Karpas-422 (cell line): ENCODE data around the gene PUM2. TPM values are rescaled to one million over a fixed set of nuclear protein-coding genes. Genes with fewer than 3 reads are reported as not detected.

Experiments used
- DNase-seq: peaks from one replicate; pipeline ENCODE4 v3.0.0-alpha.2; 2015
- H2AFZ ChIP-seq: fragments of 200-600 bp; sonication (generic); 2 replicates; pipeline ENCODE4 v1.6.1; 2014; ENCODE audit warnings: antibody characterized with exemption, low read length, mixed read lengths
- H3K27ac ChIP-seq: fragments of 200-600 bp; sonication (generic); 2 replicates; pipeline ENCODE4 v1.5.1; 2014; ENCODE audit warnings: mild to moderate bottlenecking, low read length, moderate library complexity
- H3K27me3 ChIP-seq: fragments of 200-600 bp; sonication (generic); 2 replicates; pipeline ENCODE4 v1.6.1; 2014; ENCODE audit warnings: low read length, mixed read lengths
- H3K36me3 ChIP-seq: fragments of 200-600 bp; sonication (generic); 2 replicates; pipeline ENCODE4 v1.6.1; 2014; ENCODE audit warnings: low read length, mixed read lengths; ENCODE audit not compliant: insufficient read depth
- H3K4me1 ChIP-seq: fragments of 200-600 bp; sonication (generic); 2 replicates; pipeline ENCODE4 v1.6.1; 2014; ENCODE audit warnings: mild to moderate bottlenecking, low read length, mixed read lengths
- H3K4me2 ChIP-seq: fragments of 200-600 bp; sonication (generic); 2 replicates; pipeline ENCODE4 v1.6.1; 2014; ENCODE audit warnings: low read length, low read depth, mild to moderate bottlenecking; ENCODE audit not compliant: poor library complexity, severe bottlenecking
- H3K4me3 ChIP-seq: fragments of 200-600 bp; sonication (generic); 2 replicates; pipeline ENCODE4 v1.5.1; 2014; ENCODE audit warnings: mild to moderate bottlenecking, antibody characterized with exemption, low read length, mixed read lengths
- H3K79me2 ChIP-seq: fragments of 200-600 bp; sonication (generic); 2 replicates; pipeline ENCODE4 v1.6.1; 2014; ENCODE audit warnings: mild to moderate bottlenecking, low read length, mixed read lengths
- H3K9ac ChIP-seq: fragments of 200-600 bp; sonication (generic); 2 replicates; pipeline ENCODE4 v1.6.0; 2014; ENCODE audit warnings: low read length
- H3K9me2 ChIP-seq: fragments of 200-600 bp; sonication (generic), shearing (Covaris generic); replicated peaks from 2 replicates; pipeline ENCODE4 v1.6.0; 2014; ENCODE audit warnings: mild to moderate bottlenecking, low read length, moderate library complexity; ENCODE audit not compliant: insufficient read depth
- H3K9me3 ChIP-seq: fragments of 300-700, 200-600 bp; sonication (generic); 2 replicates; pipeline ENCODE4 v1.6.1; 2014; ENCODE audit warnings: low read length, mixed read lengths
- H4K20me1 ChIP-seq: fragments of 200-600 bp; sonication (generic); 2 replicates; pipeline ENCODE4 v1.6.1; 2014; ENCODE audit warnings: mild to moderate bottlenecking, antibody characterized with exemption, low read length, low read depth; ENCODE audit not compliant: insufficient read depth
- total RNA-seq: library from RNA; depleted of rRNA; stranded (reverse); fragments of >200 nt; shearing (Covaris generic); gene quantifications from 2 replicates; pipeline ENCODE4 v1.2.3, GENCODE V29; 2014; ENCODE audit warnings: low replicate concordance

PUM2 gene
- total RNA-seq, 1 experiment from 2014 or later = 80.3 TPM

DNA sequence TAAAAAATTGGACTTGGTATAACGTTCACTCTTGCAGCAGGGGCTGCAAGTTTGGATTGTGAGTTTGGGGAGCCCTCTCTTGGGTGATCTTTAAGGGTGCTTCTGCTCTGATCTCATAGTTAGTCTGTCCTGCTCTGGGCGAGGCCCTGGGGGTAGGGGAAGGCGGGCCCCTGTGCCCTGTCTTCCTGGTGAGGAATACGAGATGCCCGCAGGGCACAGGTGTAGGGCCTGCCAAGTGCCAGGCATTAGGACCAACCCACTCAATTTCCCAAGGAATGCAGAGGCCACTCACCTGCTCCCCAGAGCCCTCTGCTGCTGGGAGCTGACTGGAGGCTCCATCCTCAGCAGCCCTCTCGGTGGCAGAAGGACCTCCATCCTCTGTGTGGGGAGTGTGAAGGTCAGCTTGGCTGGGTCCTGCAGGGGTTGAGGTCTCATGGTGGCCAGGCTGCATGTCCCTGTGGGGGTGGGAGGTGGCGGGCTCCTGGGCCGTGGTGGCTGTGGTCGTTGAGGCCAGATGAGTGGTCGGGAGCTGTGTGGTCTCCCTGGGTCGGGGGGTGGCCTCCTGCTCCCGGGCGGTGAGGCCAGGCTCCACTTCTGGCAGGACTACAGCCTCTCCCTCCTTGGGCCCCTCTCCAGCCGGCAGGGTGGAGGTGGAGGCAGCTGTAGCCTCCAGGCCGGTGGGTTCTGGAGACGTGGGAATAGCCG lies 147.0 kb downstream of the PUM2 start:
- no peak for DNase-seq
- Histone ChIP-seq H3K27me3 (no peaks in the 10 kb centered on the region), H3K9ac (no peak overlapping the region), H3K27ac (no peak overlapping the region), H3K4me3 (no peak overlapping the region), H2AFZ (no peak overlapping the region), H3K79me2 (peaks cover 3% of the 10 kb centered on the region; the same call in 1 of the 2 replicates), H4K20me1 (no peaks in the 10 kb centered on the region), H3K4me2 (no peak overlapping the region), H3K36me3 (no peaks in the 10 kb centered on the region), H3K9me2 (no peaks in the 10 kb centered on the region), H3K4me1 (peaks cover 8% of the 10 kb centered on the region), H3K9me3 (no peaks in the 10 kb centered on the region)

DNA sequence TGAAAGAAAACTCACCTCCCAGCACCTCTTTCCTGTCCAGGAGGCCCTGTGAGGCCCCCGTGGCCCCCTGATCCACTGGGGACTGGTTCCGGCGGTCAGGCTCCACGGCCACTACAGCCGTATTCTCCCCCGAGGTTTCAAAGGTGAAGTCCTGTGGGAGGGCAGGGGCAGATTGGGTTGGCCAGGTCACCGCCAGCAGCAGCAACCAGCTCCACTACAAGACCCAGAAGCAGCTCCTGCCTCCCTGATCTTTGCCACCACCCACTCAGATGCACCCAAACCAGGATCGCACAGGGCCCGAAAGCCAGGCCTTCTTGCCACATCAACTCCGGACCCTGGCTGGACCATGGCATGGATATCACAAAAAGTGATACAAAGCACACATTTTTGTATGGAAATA lies 147.6 kb downstream of the PUM2 start:
- Histone ChIP-seq H3K9me3 (no peaks in the 10 kb centered on the region), H3K4me1 (peaks cover 2% of the 10 kb centered on the region; the same call in 1 of the 2 replicates)

DNA sequence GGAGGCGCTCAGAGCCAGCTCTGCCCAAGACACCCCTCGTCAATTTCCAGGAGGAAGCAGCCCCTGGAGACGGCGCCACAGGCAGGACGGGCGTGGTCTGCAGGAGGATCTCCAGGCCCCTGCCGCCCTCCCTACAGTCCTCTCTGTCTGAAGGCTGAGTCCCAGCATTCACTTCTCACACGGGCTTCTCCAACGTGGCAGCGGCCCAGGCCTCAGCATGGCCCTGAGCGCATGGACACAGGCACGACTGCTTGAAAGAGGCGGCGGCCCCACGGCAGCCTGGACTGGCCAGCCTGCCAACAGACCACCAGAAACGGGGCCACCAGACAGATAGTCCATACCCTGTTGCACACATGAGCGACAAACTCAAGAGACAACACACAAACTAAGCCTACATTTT lies 149.0 kb downstream of the PUM2 start:
- Histone ChIP-seq H3K4me3 (no peak overlapping the region), H3K4me1 (no peaks in the 10 kb centered on the region), H3K9me3 (no peaks in the 10 kb centered on the region), H3K27me3 (no peaks in the 10 kb centered on the region), H3K36me3 (no peaks in the 10 kb centered on the region), H3K4me2 (no peak overlapping the region), H3K9ac (no peak overlapping the region), H3K79me2 (peaks cover 3% of the 10 kb centered on the region; the same call in 1 of the 2 replicates), H4K20me1 (no peaks in the 10 kb centered on the region), H3K9me2 (no peaks in the 10 kb centered on the region), H3K27ac (no peak overlapping the region), H2AFZ (no peak overlapping the region)
- DNase-seq = no peak

More for the DNA sequence above, 147.6 kb downstream of the PUM2 start:
- Histone ChIP-seq H3K27me3 (no peaks in the 10 kb centered on the region), H3K36me3 (no peaks in the 10 kb centered on the region), H4K20me1 (no peaks in the 10 kb centered on the region), H3K79me2 (peaks cover 3% of the 10 kb centered on the region; the same call in 1 of the 2 replicates), H2AFZ (no peak overlapping the region), H3K9ac (no peak overlapping the region), H3K27ac (no peak overlapping the region), H3K9me2 (no peaks in the 10 kb centered on the region), H3K4me2 (no peak overlapping the region), H3K4me3 (no peak overlapping the region)
- DNase-seq = no peak

DNA sequence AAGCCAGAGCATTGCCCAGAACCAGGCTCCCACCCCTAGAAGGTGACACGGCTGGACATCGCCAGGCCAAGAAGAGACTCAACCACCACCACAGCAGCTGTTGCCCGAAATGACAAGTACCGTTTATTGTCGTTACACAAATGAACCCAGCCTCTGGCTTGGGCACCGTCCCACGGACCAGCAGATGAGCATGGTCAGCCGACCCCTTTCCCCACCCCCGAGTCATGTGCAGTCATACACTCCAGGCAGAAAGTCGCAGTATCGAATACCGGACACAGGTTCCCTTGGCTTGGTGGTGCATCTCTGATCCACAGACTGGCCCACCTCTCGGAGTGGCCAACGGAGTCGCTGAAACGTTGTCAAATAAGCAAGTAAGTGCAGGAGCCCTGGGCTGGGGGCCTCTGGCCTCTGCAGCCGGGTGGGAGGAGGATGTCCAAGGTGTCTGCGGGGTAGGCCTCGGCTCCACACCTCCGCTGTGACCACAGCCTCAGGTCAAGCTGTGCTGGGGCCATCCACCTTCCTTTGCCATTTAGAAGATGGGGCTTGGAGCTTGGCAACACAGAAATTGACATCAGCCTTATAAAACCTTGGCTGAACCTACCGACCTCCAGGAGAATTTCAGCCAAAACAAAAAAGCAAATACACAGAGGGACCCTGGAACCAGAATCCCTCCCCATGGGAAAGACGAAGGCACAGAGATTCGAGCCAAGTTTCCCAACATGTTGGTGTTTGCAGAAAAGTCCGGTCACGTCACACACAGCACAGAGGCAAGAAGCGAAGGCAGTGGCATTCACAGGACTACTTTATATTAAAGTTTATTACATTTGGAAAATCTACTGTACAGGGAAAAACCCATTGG lies 149.7 kb downstream of the PUM2 start:
- H3K9ac ChIP-seq = no peak overlapping the region
- H3K79me2 ChIP-seq = no peaks in the 10 kb centered on the region
- no peaks in the 10 kb centered on the region for H3K4me1 ChIP-seq
- no peak overlapping the region for H3K4me3 ChIP-seq
- no peaks in the 10 kb centered on the region for H3K9me3 ChIP-seq
- no peak overlapping the region for H2AFZ ChIP-seq
- H4K20me1 ChIP-seq = no peaks in the 10 kb centered on the region
- DNase-seq = no peak
- no peak overlapping the region for H3K4me2 ChIP-seq
- H3K36me3 ChIP-seq = no peaks in the 10 kb centered on the region
- no peak overlapping the region for H3K27ac ChIP-seq
- H3K27me3 ChIP-seq = no peaks in the 10 kb centered on the region
- no peaks in the 10 kb centered on the region for H3K9me2 ChIP-seq

DNA sequence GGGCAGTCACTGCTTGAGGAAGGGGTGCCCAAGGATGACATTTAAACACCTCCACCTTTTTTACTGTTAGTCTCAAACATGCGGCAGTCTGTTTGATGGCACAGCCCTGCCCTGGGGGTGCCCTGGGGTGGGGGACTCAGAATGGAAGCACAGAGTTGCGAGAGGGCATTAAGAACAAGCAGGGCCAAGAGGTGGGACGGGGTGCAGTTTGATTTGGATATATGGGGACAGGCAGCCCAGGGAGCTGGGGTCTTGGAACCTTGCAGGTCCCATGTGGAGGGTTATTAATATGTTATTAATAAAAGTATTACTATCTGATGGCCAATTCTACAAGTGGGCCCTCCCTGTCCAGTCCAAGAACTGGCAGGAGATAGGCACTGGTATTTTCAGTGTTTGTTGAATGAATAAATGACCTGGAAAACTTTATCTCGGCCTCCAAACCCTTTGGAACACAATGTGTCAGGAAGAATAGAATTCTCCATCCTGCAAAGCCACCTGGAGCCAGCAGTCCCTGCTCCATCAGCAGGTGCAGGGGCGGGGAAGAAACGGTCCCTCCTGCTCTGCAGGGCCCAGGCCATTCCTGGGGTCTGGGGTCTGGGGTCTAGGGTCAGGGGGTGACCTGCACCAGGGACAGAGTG lies 150.9 kb downstream of the PUM2 start:
- Histone ChIP-seq H3K4me2 (no peak overlapping the region), H3K27ac (no peak overlapping the region), H3K9me2 (no peaks in the 10 kb centered on the region), H3K9me3 (no peaks in the 10 kb centered on the region), H2AFZ (no peak overlapping the region), H3K27me3 (no peaks in the 10 kb centered on the region), H3K4me3 (no peak overlapping the region), H3K36me3 (no peaks in the 10 kb centered on the region), H3K79me2 (no peaks in the 10 kb centered on the region), H3K4me1 (no peaks in the 10 kb centered on the region), H3K9ac (no peak overlapping the region), H4K20me1 (no peaks in the 10 kb centered on the region)
- DNase-seq = no peak

DNA sequence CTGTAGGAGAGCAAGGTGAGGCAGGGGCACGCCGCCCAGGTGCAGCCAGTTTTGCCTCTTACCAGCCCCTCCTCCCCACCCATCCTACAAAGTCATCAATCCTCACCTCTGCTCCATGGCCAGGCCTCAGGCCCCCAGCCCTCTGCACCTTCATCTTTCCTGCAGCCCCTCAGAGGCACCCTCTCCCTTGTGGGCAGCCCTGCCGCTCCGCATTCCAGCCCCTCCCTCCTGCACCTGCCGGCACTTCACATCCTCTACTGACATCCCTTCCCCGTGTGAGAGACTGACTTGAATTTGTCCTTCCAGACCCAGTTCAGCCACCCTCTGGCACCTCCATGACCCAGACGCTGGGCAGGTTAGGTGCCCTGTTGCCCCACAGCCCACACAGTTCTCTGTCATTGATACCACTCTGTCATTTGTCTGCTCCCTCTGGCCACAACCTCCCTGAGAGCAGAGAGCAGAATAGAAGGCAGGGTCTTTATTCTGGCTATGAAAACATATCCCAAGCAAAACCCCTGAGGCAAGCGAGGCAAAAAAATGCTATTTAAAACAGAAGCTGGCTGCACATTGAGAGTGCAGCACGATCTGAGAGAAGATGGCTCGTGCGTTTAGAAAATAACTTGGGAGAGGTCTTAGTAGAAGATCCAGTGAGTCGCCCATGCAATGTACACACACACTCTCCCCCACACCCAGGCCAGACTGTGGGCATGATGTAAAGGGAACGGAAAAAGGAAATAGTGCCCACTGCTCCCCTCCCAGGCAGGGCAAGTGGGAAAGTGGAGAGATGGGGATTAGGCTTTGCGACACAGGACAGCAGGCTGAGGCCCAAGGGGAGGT lies 151.6 kb downstream of the PUM2 start:
- no peaks in the 10 kb centered on the region for H3K27me3 ChIP-seq
- H4K20me1 ChIP-seq = no peaks in the 10 kb centered on the region
- no peaks in the 10 kb centered on the region for H3K9me3 ChIP-seq
- H3K4me2 ChIP-seq = no peak overlapping the region
- no peak for DNase-seq
- H3K9ac ChIP-seq = no peak overlapping the region
- no peak overlapping the region for H3K4me3 ChIP-seq
- no peak overlapping the region for H3K27ac ChIP-seq
- H3K36me3 ChIP-seq = no peaks in the 10 kb centered on the region
- H3K9me2 ChIP-seq = no peaks in the 10 kb centered on the region
- no peaks in the 10 kb centered on the region for H3K4me1 ChIP-seq
- no peak overlapping the region for H2AFZ ChIP-seq
- no peaks in the 10 kb centered on the region for H3K79me2 ChIP-seq
